Raji (cell line): Measurements from ENCODE around the gene BOD1L2.

ENCODE experiments used
- POLR2A ChIP-seq: IDR thresholded peaks from 2 replicates; pipeline ENCODE4 v1.6.1; 2011; ENCODE audit warnings: low read depth, low read length, control low read depth; ENCODE audit not compliant: insufficient read depth

Gene BOD1L2

DNA sequence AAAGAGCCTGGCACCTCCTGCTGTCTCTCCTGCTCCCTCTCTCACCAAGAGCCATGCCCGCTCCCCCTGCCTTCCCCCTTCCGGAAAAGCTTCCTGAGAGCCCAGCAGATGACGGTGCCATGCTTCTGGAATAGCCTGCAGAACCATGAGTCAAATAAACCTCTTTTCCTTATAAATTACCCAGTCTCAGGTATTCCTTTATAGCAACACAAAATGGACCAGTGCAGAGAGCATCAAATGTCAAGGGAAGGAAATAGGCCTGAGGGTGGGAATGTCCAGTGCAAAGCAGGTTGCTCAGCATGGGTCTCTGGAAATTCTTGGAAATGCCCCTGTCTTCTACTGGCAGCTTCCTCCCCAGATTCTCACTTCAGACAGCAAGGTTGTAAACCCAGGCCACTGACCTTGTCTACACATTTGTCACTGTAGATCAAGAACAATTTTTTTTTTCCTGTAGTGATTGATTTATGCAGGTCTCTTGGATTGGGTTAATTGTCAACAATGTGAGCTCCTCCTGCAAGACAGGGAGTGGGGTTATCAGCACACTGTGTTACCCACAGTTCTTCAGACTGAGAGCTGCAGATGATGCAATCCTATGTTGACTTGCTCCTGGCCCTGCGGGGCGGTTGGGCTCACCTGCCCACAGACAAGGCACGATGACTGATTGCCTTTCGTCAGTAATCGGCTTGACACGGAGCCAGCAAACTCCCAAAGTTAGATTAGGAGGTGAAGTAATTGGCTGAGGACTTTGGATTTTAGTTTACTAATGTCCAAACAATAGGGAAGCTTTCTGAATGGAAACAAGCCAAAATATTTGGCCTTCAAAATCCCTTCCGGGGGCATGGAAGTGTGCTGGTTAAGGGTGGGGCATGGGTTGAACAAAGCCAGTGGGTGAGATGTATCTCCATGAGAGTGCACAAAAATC lies 5.4 kb upstream of the BOD1L2 start:
- TF ChIP-seq POLR2A = no peak

DNA sequence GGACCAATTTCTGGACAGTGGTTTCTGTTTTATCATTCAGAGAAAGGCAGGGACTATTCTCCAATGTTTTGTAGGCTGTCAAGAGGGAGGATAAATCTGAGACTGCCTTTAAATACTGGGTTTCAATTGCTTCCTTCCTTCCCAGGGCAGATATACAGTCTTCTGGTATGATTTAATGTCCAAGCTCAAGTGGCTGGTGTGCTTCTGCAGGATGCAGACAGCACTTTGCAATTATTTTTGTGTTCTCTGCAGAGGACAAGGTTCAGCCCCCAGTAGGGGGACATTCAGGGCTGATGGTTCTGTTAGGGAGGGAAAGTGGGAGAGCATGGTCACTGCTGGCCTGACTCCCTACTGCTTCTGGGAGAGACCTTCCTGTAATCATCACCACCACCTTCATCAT lies 4.6 kb upstream of the BOD1L2 start:
- no peak for TF ChIP-seq POLR2A

DNA sequence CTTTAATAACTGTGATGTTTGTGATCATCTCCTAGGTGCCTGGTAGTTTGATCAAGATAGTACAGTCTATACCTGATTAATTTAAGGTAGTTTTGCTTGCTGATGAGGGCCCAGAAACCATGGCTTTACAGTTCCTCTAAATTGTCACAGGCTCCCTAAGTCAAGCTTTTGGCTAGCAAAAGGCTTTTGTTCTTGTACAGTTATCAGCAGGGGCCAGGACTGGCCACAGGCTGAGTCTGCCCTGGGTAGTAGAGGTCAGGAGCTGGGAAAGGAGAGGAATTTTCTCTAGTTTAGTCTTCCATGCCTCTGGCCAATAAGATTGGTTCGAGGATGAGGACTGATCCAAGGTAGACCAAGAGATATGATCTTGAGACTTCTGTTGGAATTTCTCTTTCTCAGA lies 3.6 kb upstream of the BOD1L2 start:
- no peak for TF ChIP-seq POLR2A

DNA sequence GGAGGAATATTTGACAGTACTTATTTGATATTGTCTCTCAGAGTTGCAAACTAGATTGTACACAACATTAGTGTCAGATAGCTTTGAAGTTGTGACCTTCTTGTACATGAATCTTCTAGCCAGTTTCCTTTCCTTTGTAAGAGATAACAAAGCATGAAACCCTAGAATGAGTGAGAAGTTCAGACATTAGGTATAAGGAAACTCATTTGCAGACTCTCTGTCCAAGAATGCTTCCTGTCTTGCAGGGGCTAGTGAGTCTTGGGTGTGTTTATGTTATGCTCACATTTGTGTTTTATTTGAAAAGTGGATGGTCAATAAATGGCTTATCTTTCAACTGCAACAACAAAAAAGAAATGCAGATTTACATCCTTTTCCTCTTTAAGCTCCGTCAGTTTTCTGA lies 1.4 kb downstream of the BOD1L2 start:
- no peak for TF ChIP-seq POLR2A

DNA sequence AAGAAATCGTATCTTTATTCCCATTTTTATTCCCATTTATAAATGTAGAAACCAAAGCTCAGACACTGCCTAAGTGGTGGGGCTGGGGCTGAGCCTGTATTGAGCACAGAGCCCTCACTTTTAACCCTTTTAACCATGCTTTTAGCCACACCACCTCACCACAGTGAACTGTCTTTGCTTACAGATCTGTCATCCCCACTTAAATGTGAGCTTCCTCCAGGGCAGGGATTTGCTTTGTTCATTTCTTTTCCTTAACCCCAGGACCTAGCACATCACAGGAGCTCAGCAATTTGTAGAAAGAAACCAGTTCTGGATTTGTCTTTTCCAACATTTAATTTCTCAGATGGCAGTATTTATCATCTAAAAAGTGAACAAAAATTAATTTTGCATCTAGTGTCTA lies 2.2 kb downstream of the BOD1L2 start:
- TF ChIP-seq POLR2A = no peak

DNA sequence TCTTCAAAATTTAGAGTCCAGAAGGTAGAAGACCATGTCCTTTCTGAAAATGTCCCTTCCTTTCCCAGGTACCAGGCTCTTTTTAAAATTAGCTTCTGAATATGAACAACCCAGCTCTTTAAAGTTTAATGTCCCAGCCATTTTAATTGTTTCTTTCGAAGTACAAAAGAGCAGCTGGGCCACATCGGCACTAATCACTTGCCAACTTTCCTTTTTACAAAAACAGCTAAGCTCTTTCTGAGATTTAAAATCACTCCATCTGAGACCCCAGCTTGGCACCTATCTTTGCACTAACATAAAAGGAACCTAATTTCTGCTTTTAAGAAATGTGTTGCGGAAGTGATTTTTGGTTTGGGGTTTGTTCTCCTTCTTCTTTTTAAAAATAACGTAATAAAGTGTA lies 2.6 kb downstream of the BOD1L2 start:
- TF ChIP-seq POLR2A = no peak

DNA sequence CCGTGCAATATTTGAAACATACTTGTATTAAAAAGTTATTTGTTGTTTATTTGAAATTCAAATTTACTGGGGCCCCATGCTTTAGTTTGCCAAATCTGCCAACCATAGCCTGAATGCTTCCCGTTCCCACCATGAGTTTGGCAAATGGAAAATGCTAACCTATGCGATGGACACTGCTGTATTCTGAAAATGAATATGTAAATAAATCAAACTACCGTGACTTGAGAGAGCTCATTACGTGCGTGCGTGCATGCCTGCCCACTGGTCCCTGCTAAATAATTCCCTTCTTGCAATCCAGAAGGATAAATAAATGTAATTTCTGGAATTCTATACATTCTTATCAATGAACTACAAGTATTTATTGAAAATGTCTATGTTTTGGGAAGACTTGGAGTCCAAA lies 3.2 kb downstream of the BOD1L2 start:
- TF ChIP-seq POLR2A = no peak

DNA sequence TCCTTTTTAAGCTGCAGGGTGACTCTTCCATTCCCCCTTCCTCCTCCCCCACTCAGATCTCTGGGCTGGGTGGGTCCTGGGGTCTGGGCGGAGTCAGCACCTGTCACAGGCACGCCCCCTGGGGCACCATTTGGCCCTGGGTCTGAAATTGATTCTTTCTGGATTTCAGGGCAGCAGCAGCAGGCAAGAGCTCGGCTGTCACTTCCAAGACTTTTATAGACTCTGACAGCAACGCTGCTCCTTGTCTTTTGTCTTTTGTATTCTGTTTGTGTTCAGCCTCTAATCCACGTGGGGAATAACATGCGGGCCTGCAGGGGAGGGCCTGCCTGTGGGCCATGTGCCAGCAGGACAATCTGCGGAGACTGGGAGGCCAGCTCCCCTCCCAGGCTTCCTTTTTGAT lies 3.9 kb downstream of the BOD1L2 start:
- no peak for TF ChIP-seq POLR2A

DNA sequence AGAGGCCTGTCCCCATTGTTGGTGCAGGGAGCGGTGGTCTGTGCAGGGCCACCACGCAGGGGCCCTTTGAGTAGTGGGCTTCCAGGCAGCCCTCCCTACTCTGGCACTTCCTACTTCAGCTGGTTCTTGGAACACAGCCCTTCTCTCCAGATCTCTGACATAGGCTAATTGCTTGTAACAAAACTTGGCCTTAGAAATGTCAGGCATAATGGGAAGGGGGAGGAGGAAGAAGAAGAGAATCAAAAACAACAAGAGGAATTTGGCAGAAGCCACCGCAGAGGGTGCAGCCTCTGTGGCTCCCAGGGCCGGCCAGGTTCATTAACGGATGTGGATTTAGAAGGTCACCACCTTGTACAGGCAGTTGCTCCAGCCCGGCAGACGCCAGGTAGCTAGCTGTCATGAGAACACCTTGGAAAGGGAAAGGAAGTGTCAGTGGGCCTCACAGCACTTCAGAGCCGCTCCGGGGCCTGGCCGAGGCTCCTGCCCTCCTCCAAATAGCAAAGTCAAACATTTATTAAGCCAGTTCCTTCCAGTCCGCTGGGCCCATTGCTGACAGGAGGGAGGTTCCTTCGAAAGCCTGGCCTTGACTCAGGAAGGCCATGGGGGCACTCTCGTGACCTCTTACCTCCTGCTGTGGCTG lies 7.4 kb downstream of the BOD1L2 start:
- TF ChIP-seq POLR2A = no peak

DNA sequence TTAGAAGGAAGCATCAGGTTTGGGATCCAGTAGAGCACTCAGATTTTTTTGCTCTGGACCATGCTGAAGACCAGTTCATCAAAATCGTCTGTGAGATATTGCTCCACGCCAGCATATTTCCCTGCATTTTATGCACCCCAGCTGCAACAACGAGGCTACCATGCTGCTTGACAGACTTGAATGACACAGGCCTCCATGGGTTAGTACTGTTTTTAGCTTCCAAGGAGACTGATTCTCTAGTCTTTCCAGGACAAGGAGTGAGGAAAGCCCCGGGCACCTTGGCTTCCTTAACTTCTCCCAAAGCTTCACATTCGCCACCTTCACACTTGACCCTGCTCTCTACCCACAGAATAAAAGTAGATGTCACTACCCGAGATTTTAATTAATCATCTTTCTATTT lies 17.5 kb downstream of the BOD1L2 start:
- no peak for TF ChIP-seq POLR2A

DNA sequence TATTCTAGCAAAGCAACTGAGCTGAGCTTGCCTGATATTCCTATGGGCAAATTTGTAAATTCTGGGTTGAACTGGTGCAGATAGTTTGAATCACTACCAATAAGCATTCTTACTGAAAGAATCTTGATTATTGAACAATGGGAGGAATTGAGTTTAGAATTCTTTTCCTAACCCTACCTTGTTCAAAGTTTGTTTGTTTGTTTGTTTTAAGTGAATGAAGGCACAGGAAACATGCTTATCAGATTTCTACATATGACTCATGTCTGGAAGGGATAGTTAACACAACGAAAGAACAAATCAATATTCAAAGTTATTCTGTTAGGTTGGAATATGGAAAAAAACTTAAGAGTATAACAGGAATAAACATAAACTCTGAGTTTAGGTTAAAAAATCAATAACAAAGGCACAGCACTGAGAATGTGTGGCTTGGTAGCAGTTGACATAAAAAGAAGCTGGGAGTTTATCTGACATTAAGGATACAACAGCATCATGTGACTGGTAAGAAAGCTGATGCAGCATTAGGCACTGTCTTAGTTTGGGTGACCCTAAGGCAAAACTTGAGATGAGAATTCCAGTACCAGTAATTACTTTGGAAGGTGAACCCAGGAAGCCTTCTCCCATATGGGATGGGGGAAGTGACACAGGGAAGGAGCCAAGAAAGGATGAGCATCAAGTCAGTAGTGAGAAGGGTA lies 20.9 kb downstream of the BOD1L2 start:
- TF ChIP-seq POLR2A = no peak

DNA sequence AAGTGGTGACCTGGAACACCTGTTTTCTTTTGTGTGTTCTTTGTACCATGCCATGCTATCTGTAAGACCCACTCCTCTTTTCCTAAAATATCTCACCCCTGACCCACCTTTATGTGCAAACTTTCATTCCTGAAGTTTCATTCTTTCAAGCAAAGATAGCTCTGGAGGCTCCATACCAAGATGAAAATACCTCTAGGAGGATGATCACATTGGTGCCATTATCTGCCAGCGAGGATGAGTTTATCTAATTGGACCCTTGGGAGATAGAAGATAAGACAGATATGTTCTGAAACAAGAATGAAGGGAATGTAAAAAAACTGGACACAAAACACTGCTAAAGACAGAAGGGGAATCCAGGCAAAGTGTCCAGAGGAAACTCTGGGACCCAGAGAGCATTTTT lies 24.1 kb downstream of the BOD1L2 start:
- no peak for TF ChIP-seq POLR2A

DNA sequence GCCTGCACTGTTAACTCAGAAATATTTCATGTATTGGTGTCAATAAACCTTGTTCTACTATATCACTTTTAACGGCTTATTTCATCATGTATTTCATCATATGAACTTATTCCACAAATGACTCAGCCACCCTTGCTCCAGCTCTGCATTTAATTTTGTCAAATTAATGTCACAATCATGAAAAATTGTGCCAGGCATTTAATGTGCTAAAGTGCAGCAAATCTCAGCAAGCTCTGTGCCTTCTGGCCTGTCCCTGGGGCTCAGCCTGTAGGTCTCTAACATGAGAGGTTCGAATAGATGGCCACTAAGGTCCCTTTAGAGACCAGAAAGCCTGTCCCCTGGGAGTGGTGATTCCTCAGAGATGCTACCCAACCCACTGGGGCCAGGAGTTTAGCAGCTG lies 28.6 kb downstream of the BOD1L2 start:
- TF ChIP-seq POLR2A = no peak

DNA sequence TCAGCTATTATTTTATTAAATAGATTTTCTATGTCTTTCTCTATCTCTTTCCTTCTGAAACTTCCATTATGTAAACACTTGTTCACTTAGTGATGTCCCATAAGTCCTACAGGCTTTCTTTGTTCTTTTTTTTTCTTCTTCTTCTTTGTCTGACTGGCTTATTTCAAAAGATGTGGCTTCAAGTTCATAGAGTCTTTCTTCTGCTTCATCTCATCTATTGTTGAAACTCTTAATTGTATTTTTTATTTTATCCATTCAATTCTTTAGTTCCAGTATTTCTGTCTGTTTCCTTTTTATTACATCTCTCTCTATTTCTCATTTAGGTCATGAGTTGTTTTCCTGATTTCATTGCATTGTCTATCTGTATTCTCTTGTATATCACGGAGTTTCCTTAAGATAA lies 38.5 kb downstream of the BOD1L2 start:
- no peak for TF ChIP-seq POLR2A

DNA sequence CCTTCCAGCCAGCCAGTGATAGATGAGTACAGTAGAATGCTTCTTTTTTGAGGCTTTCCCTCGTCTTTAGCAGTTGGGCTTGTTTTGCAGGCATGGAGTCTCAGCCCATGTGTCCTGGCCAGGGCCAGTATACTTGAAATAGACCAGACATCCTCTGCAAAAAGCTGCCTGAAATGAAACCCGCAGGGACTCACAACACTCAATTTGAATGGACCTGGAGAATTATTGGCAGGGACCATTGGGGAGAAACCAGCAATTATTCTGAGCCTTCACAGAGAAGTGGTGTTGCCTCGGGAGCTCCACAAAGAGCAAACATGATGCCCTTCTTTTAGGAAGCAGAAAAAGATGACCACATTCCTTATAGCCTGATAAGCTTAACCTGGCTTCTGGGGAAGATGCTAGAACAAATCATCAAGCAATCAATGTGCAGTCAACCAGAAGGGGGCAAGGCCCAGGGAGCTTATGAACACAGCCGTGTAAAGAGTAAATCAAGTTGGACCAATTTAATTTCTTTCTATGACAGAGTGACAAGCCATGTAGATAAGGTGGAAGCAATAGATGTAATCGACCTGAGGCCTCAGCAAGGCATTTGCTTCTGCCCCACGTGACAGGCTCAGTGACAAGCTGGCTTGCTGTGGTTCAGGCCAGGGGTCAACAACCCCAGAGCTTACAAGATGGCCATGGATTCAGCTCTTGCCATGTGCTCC lies 42.1 kb downstream of the BOD1L2 start:
- no peak for TF ChIP-seq POLR2A
